ENCODE results near the gene ANKRD55.
"Not testable (repeated sequence)": the region's sequence is repeated elsewhere in the genome, so short reads cannot be mapped to it uniquely, and the experiment has no call there.

The ANKRD55 gene

DNA sequence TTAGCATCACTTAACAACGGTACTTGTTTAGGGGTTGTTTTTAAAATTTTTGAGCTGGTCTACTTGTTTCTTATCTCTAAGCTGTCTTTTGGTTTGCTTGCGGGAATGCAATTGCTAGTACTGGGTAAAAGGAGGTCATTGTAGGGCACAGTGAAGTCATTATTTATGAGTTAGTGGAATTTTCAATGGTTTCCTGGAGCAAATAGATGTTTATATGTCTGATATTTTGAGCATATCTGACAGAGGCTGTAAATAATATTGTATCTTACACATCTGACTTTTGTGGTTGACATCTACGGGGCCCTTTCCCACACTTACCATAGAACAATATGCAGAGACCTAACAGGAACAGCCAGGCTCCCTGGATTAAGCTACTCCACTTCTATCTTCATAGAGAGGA is 147.9 kb downstream of the ANKRD55 start:
- no peaks in the 10 kb centered on the region for H3K27me3 ChIP-seq (replicated peaks; ENCODE audit: control insufficient read depth, insufficient read depth, low read length)
- TF ChIP-seq, protein P1, sequence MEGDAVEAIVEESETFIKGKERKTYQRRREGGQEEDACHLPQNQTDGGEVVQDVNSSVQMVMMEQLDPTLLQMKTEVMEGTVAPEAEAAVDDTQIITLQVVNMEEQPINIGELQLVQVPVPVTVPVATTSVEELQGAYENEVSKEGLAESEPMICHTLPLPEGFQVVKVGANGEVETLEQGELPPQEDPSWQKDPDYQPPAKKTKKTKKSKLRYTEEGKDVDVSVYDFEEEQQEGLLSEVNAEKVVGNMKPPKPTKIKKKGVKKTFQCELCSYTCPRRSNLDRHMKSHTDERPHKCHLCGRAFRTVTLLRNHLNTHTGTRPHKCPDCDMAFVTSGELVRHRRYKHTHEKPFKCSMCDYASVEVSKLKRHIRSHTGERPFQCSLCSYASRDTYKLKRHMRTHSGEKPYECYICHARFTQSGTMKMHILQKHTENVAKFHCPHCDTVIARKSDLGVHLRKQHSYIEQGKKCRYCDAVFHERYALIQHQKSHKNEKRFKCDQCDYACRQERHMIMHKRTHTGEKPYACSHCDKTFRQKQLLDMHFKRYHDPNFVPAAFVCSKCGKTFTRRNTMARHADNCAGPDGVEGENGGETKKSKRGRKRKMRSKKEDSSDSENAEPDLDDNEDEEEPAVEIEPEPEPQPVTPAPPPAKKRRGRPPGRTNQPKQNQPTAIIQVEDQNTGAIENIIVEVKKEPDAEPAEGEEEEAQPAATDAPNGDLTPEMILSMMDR (IDR thresholded peaks at IDR 0.05; ENCODE audit: insufficient read depth, low read length, poor library complexity, severe bottlenecking), result no peak
- H3K36me3 ChIP-seq (ENCODE audit: control insufficient read depth, insufficient read depth, low read length), result no peaks in the 10 kb centered on the region
- DNase-seq (ENCODE audit: extremely low read depth, insufficient read length), result no peak
- no peak overlapping the region for H3K4me3 ChIP-seq (replicated peaks; ENCODE audit: low read depth, low read length)

DNA sequence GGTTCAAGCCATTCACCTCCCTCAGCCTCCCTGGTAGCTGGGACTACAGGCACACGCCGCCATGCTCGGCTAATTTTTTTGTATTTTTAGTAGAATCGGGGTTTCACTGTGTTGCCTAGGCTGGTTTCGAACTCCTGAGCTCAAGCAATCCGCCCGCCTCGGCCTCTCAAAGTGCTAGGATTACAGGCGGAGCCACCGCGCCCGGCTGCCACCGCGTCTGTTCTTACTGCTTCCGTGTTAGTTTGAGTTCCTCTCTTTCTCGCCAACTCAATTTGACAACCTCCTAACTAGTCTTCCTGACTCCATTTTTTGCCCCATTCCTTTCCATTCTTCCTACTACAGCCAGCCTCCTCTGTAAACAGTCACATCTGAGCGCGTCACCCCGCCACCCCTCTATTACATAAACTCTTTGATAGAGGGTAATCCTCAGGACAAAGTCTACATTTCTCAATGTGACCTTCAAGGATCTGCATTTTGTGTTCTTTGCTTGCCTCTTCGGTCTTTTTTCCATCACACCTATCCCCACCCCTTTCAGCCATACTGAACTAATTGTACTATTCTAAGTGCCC is 149.8 kb downstream of the ANKRD55 start:
- Histone ChIP-seq H3K27me3 (replicated peaks; ENCODE audit: control insufficient read depth, insufficient read depth, low read length) (no peaks in the 10 kb centered on the region), H3K4me3 (replicated peaks; ENCODE audit: low read depth, low read length) (no peak overlapping the region), H3K36me3 (ENCODE audit: control insufficient read depth, insufficient read depth, low read length) (no peaks in the 10 kb centered on the region)
- TF ChIP-seq, protein P1 (IDR thresholded peaks at IDR 0.05; ENCODE audit: insufficient read depth, low read length, poor library complexity, severe bottlenecking), result no peak
- no peak for DNase-seq (ENCODE audit: extremely low read depth, insufficient read length)

DNA sequence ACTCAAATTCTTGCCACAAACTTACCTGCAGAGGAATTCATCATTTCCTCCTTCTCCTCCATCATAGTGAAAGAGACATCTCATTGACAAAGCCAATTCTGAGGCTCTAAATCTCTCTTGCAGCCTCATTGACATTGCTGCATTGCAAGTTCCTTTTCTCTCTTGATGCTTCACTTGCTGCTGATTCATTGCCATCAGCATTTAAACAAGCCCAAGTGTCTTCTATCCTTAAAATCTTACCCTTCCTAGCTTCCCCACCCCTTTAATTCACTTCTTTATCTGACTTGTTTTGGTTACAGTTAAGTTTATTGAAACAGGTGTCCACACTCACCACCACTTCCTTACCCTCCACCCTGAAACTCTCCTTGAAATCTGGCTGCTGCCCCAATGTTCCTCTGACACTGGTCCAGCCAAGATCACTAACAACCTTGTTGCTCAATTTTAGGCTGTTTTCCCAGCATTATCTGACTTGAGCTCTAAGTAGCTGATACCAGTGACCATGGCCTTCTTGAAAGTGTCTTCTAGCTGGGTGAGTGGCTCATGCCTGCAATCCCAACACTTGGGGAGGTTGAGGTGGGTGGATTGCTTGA is 152.0 kb downstream of the ANKRD55 start:
- not testable (repeated sequence) for H3K4me3 ChIP-seq (replicated peaks; ENCODE audit: low read depth, low read length); H3K36me3 ChIP-seq (ENCODE audit: control insufficient read depth, insufficient read depth, low read length); H3K27me3 ChIP-seq (replicated peaks; ENCODE audit: control insufficient read depth, insufficient read depth, low read length)
- peak; percentile 24 for DNase-seq (ENCODE audit: extremely low read depth, insufficient read length)

DNA sequence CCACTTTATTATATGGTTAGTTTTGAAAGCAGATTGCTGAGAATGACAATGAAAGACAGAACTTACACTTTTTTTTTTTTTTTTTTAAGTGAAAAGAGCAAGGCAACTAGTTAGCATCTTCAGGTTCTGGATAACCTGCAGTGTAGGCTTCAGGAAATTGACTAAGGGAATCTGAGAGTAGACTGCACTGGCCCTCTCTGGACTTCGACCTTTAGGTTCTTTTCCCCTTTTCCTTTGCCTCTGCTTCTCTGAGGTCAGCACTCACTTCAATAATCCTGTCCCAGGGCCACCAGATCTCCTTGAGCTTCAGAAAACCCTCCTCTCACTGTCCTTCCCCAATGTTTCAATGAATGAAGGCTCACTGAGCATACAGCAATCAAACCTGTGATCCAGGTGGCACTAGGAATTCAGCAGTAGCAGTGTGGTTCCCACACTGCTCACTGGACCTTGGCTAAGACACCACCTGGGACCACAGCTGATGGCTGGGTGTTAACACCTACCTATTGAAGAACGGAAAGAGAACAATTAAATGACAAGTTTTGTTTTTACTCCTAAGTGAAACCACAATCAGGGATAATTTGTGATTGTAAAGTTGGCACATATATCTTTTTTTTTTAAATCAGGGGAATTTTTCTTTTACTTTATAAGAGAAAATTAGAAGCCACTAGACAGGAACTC is 152.6 kb downstream of the ANKRD55 start:
- no peaks in the 10 kb centered on the region for H3K27me3 ChIP-seq (replicated peaks; ENCODE audit: control insufficient read depth, insufficient read depth, low read length)
- no peak overlapping the region for H3K4me3 ChIP-seq (replicated peaks; ENCODE audit: low read depth, low read length)
- no peaks in the 10 kb centered on the region for H3K36me3 ChIP-seq (ENCODE audit: control insufficient read depth, insufficient read depth, low read length)
- TF ChIP-seq, protein P1 (IDR thresholded peaks at IDR 0.05; ENCODE audit: insufficient read depth, low read length, poor library complexity, severe bottlenecking), result no peak
- DNase-seq (ENCODE audit: extremely low read depth, insufficient read length), result peak; percentile 61

DNA sequence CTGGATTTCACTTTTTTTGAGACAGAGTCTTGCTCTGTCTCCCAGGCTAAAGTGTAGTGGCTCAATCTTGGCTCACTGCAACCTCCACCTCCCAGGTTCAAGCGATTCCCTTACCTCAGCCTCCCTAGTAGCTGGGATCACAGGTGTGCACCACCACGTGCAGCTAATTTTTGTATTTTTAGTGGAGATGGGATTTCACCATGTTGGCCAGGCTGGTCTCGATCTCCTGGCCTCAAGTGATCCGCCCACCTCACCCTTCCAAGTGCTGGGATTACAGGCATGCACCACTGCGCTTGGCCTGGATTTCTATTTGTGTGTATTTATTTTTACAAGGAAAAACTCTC is 154.0 kb downstream of the ANKRD55 start:
- not testable (repeated sequence) for DNase-seq (ENCODE audit: extremely low read depth, insufficient read length); H3K27me3 ChIP-seq (replicated peaks; ENCODE audit: control insufficient read depth, insufficient read depth, low read length); H3K36me3 ChIP-seq (ENCODE audit: control insufficient read depth, insufficient read depth, low read length); H3K4me3 ChIP-seq (replicated peaks; ENCODE audit: low read depth, low read length)

DNA sequence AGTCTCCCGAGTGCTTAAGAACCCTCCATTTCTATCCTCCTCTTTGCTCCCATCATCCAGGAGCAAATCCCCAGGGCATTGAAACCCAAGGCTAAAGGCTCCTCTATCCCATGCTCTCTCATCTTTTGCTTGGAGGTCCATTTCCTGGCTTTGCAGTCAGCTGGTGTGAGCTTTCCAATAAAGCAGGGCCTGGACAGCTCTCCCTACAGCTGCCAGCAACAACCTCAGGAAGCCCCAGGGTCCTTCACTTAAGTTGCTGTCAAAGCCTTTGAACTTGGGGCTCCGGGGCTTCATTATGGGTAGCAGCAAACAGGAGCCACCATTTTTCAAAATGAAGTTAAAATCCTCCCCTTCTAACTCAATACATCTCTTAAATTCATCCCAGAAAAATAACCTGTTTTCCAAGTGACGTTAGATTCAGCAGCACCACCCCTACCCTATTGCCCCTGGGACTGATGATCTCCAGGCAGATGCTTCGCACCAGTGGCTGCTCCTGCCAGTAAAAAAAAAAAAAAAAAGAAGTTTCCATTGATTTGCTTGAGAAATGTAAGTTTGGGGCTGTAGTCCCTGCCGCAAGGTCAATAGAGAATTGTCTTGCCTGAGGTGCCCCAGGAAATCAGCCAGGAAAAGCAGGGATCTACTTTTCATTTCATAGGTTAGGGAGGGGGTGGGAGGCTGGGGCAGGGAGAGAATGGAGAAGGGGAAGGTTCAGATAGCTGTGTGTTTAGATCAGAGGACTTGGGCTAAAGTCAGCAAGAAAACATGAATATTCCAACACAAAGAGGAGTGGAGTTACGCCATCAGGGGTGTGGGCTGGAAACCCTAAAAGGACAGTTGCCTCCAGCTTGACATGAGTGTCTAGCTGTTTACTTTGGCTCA is 154.6 kb downstream of the ANKRD55 start:
- H3K27me3 ChIP-seq (replicated peaks; ENCODE audit: control insufficient read depth, insufficient read depth, low read length), result no peaks in the 10 kb centered on the region
- DNase-seq (ENCODE audit: extremely low read depth, insufficient read length), result no peak
- H3K4me3 ChIP-seq (replicated peaks; ENCODE audit: low read depth, low read length), result no peak overlapping the region
- H3K36me3 ChIP-seq (ENCODE audit: control insufficient read depth, insufficient read depth, low read length), result no peaks in the 10 kb centered on the region
- TF ChIP-seq, protein P1 (IDR thresholded peaks at IDR 0.05; ENCODE audit: insufficient read depth, low read length, poor library complexity, severe bottlenecking), result no peak
